HepG2 (cell line): Measurements from ENCODE around the gene ECE2. TPM values are rescaled to one million over a fixed set of nuclear protein-coding genes. Genes with fewer than 3 reads are reported as not detected.

Experiments
- GABPB1 ChIP-seq: IDR thresholded peaks from 2 replicates; pipeline ENCODE4 v1.6.1; 2016; ENCODE audit warnings: mild to moderate bottlenecking, missing genetic modification reagents, moderate library complexity, missing compliant biosample characterization
- HHEX ChIP-seq: IDR thresholded peaks from 2 replicates; pipeline ENCODE4 v1.6.1; 2016; ENCODE audit warnings: control low read depth
- PHF5A ChIP-seq: IDR thresholded peaks from one replicate; pipeline ENCODE4 v1.6.1; 2018; ENCODE audit warnings: low read depth, missing genetic modification reagents; ENCODE audit not compliant: unreplicated experiment
- POLR2AphosphoS5 ChIP-seq: IDR thresholded peaks from 2 replicates; pipeline ENCODE4 v1.6.1; 2012; ENCODE audit warnings: low read depth, low read length
- REPIN1 ChIP-seq: sonication (generic); formaldehyde crosslinking; IDR thresholded peaks from 2 replicates; pipeline ENCODE4 v1.8.0; 2022; ENCODE audit warnings: missing genetic modification reagents, low read depth, mild to moderate bottlenecking, borderline replicate concordance
- SALL1 ChIP-seq: sonication (generic); formaldehyde crosslinking; IDR thresholded peaks from 2 replicates; pipeline ENCODE4 v1.8.0; 2022; ENCODE audit warnings: mild to moderate bottlenecking, missing genetic modification reagents
- SALL2 ChIP-seq: sonication (generic); formaldehyde crosslinking; IDR thresholded peaks from 2 replicates; pipeline ENCODE4 v1.8.1; 2023; ENCODE audit warnings: mild to moderate bottlenecking, missing genetic modification reagents, inconsistent platforms
- SP4 ChIP-seq: sonication (generic); formaldehyde crosslinking; IDR thresholded peaks from 2 replicates; pipeline ENCODE4 v1.8.1; 2023; ENCODE audit warnings: mild to moderate bottlenecking, missing genetic modification reagents
- TAF15 ChIP-seq: fragments of 200-400 bp; formaldehyde crosslinking; IDR thresholded peaks from one replicate; pipeline ENCODE4 v1.6.1; 2018; ENCODE audit warnings: mild to moderate bottlenecking, low read depth, low read length; ENCODE audit not compliant: poor library complexity, severe bottlenecking
- THAP8 ChIP-seq: sonication (generic); formaldehyde crosslinking; IDR thresholded peaks from 2 replicates; pipeline ENCODE4 v1.5.1; 2020; ENCODE audit warnings: missing genetic modification reagents, mild to moderate bottlenecking, borderline replicate concordance
- TIGD3 ChIP-seq: sonication (generic); formaldehyde crosslinking; IDR thresholded peaks from 2 replicates; pipeline ENCODE4 v1.5.1; 2020; ENCODE audit warnings: mild to moderate bottlenecking, missing genetic modification reagents, borderline replicate concordance
- ZMAT3 ChIP-seq: sonication (generic); formaldehyde crosslinking; conservative IDR thresholded peaks from 2 replicates; pipeline ENCODE4 v1.7.0; 2021; ENCODE audit warnings: missing genetic modification reagents
- ZNF570 ChIP-seq: sonication (generic); formaldehyde crosslinking; IDR thresholded peaks from 2 replicates; pipeline ENCODE4 v1.4.0; 2020; ENCODE audit warnings: mild to moderate bottlenecking, missing genetic modification reagents, borderline replicate concordance
- ZNF644 ChIP-seq: IDR thresholded peaks from 2 replicates; pipeline ENCODE4 v1.6.1; 2016; ENCODE audit warnings: low read depth
- ZNF713 ChIP-seq: sonication (generic); formaldehyde crosslinking; IDR thresholded peaks from 2 replicates; pipeline ENCODE4 v1.4.0; 2020; ENCODE audit warnings: mild to moderate bottlenecking, missing genetic modification reagents
- polyA plus RNA-seq, 8 experiments: library from polyadenylated mRNA; depleted of rRNA in 3 of 8; stranded (reverse) in 7 of 8; unstranded in 1 of 8; fragments of >200 nt; fragmentation: Illumina TruSeq in 4 of 8; extraction: Trizol in 4 of 8; gene quantifications; 2 replicates each; pipeline versions ENCODE4 v1.2.1 to v1.2.3, GENCODE V29; 2011 to 2016; ENCODE audit warnings: low read depth in 4 of 8, missing spikeins in 1 of 8, mixed read lengths in 1 of 8; ENCODE audit not compliant: insufficient read depth in 1 of 8
- total RNA-seq, 5 experiments: library from RNA; depleted of rRNA; stranded (reverse); fragments of >200 nt; fragmentation: Illumina TruSeq; extraction: Trizol; gene quantifications; 2 replicates each; pipeline ENCODE4 v1.2.3, GENCODE V29; 2016; ENCODE audit warnings: low read depth in 1 of 5
- TF ChIP-seq, protein P1 (sequence below): sonication (generic); formaldehyde crosslinking; IDR thresholded peaks from 2 replicates; pipeline ENCODE4 v1.4.0; 2020; ENCODE audit warnings: mild to moderate bottlenecking, missing genetic modification reagents, borderline replicate concordance
- TF ChIP-seq, protein P2 (sequence below): sonication (generic); formaldehyde crosslinking; IDR thresholded peaks from 2 replicates; pipeline ENCODE4 v1.4.0; 2020; ENCODE audit warnings: missing genetic modification reagents; ENCODE audit errors: not compliant biosample characterization
- TF ChIP-seq, protein P3 (sequence below): sonication (generic); formaldehyde crosslinking; IDR thresholded peaks from 2 replicates; pipeline ENCODE4 v1.5.0; 2020; ENCODE audit warnings: missing genetic modification reagents, mild to moderate bottlenecking, borderline replicate concordance

The ECE2 gene
- total and polyA plus RNA-seq, 2 of the 13 experiments (the other 11 are each of a cell fraction or from before 2014, with no cell fraction given): not detected

DNA sequence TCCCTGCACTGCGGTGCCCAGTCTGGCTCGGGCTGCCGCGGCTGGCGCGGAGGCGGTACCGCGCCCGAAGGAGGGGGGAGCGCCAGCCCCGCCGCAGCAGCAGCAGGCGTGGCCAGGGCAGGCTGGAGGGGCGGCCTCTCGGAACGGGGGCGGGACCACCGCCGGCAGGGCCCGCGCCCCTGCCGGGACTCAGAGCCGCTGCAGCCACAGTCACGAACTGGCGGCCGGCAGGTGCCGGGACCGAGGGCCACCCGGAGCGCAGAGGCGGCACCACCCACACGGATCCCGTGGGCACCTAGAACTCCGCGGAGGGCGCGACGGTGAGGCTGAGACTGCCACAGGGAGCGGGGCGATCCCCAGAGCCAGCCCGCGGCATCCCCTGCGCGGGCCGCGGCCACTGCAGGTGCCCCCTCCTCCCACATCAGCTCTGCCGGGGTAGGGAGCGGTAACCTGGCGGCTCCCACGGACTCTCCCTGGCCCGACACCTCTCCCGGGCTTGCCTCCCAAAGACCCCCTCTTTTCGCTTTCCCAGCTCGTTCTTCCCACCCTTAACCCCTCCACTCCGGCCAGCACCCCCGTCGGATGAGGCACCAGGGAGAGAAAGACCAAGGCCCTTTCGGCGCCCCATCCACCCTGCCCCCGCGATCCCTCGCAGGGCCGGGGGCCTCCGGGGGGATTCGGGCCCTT, 46.3 kb upstream of the ECE2 start, which contains the start of gene VWA5B2 (continued):
- TF ChIP-seq, protein P1, sequence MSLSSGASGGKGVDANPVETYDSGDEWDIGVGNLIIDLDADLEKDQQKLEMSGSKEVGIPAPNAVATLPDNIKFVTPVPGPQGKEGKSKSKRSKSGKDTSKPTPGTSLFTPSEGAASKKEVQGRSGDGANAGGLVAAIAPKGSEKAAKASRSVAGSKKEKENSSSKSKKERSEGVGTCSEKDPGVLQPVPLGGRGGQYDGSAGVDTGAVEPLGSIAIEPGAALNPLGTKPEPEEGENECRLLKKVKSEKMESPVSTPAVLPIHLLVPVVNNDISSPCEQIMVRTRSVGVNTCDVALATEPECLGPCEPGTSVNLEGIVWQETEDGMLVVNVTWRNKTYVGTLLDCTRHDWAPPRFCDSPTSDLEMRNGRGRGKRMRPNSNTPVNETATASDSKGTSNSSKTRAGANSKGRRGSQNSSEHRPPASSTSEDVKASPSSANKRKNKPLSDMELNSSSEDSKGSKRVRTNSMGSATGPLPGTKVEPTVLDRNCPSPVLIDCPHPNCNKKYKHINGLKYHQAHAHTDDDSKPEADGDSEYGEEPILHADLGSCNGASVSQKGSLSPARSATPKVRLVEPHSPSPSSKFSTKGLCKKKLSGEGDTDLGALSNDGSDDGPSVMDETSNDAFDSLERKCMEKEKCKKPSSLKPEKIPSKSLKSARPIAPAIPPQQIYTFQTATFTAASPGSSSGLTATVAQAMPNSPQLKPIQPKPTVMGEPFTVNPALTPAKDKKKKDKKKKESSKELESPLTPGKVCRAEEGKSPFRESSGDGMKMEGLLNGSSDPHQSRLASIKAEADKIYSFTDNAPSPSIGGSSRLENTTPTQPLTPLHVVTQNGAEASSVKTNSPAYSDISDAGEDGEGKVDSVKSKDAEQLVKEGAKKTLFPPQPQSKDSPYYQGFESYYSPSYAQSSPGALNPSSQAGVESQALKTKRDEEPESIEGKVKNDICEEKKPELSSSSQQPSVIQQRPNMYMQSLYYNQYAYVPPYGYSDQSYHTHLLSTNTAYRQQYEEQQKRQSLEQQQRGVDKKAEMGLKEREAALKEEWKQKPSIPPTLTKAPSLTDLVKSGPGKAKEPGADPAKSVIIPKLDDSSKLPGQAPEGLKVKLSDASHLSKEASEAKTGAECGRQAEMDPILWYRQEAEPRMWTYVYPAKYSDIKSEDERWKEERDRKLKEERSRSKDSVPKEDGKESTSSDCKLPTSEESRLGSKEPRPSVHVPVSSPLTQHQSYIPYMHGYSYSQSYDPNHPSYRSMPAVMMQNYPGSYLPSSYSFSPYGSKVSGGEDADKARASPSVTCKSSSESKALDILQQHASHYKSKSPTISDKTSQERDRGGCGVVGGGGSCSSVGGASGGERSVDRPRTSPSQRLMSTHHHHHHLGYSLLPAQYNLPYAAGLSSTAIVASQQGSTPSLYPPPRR (CRISPR knock-in tag): no peak
- peak; percentile 17; the same call in 1 of the 2 replicates for TF ChIP-seq GABPB1 (CRISPR knock-in tag)
- no peak for TF ChIP-seq ZNF570 (CRISPR knock-in tag)
- TF ChIP-seq SALL1 (CRISPR knock-in tag): peak; percentile 31; the same call in 1 of the 2 replicates
- no peak for TF ChIP-seq REPIN1 (CRISPR knock-in tag)
- TF ChIP-seq HHEX (CRISPR knock-in tag): no peak
- no peak for TF ChIP-seq THAP8
- TF ChIP-seq ZNF713 (CRISPR knock-in tag): no peak
- 0 out of 2 replicates have a peak, but pooled peaks have one; percentile 24 for TF ChIP-seq SALL2 (CRISPR knock-in tag)
- TF ChIP-seq, protein P2, sequence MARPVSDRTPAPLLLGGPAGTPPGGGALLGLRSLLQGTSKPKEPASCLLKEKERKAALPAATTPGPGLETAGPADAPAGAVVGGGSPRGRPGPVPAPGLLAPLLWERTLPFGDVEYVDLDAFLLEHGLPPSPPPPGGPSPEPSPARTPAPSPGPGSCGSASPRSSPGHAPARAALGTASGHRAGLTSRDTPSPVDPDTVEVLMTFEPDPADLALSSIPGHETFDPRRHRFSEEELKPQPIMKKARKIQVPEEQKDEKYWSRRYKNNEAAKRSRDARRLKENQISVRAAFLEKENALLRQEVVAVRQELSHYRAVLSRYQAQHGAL (CRISPR knock-in tag): no peak
- TF ChIP-seq POLR2AphosphoS5: no peak
- TF ChIP-seq, protein P3, sequence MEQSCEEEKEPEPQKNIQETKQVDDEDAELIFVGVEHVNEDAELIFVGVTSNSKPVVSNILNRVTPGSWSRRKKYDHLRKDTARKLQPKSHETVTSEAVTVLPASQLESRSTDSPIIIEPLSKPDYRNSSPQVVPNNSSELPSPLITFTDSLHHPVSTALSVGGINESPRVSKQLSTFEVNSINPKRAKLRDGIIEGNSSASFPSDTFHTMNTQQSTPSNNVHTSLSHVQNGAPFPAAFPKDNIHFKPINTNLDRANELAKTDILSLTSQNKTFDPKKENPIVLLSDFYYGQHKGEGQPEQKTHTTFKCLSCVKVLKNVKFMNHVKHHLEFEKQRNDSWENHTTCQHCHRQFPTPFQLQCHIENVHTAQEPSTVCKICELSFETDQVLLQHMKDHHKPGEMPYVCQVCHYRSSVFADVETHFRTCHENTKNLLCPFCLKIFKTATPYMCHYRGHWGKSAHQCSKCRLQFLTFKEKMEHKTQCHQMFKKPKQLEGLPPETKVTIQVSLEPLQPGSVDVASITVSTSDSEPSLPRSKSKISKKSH (CRISPR knock-in tag): no peak
- no peak for TF ChIP-seq ZNF644
- peak; percentile 35; the same call in 1 of the 2 replicates for TF ChIP-seq SP4 (CRISPR knock-in tag)
- no peak for TF ChIP-seq TAF15
- TF ChIP-seq PHF5A (CRISPR knock-in tag): no peak
- TF ChIP-seq TIGD3: no peak
- no peak for TF ChIP-seq ZMAT3 (CRISPR knock-in tag)
